GM21723 (cell line): ENCODE measurements around the gene CALY.

Experiments used
- ATAC-seq: cut with Tn5 transposase; IDR thresholded peaks from one replicate; pipeline ENCODE4 v1.9.1; 2021; ENCODE audit warnings: mild to moderate bottlenecking, moderate library complexity; ENCODE audit not compliant: unreplicated experiment

The CALY gene

DNA sequence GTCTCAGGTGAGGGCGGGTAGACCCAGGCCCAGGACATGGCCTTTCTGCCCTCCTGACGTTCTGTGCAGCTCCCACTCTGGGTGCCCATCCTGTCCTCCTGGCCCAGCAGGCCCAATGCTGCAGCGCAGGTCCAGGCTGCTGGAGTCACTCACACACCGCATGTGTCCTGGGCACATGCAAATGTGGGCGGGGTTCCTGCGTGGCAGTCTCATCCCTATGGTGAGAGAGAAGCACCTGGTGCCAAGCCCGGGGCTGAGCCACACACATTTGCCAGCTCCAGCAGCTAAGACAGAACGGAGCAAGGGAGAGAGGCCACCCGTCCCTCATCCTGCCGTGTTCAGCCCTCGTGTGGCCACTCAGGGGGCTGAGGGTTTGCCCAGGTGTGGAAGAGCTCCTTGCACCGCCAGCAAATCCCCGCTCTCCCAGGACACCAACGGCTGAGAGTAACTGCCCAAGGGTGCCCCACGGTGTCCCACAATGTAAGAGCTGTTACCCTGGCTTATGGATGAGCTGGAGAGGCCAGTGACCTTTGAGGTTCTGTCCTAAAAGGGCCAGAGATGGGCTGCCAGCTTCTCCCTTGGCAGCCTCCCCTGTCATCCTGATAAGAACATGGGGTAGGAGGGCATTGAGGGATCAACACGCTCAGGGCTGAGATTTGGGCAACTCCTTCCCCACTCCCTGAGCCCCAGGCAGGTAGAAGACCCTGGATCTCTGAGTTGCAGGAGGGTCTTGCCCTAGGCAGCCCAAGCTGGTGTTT is 16.7 kb upstream of the CALY start:
- no peak for ATAC-seq

DNA sequence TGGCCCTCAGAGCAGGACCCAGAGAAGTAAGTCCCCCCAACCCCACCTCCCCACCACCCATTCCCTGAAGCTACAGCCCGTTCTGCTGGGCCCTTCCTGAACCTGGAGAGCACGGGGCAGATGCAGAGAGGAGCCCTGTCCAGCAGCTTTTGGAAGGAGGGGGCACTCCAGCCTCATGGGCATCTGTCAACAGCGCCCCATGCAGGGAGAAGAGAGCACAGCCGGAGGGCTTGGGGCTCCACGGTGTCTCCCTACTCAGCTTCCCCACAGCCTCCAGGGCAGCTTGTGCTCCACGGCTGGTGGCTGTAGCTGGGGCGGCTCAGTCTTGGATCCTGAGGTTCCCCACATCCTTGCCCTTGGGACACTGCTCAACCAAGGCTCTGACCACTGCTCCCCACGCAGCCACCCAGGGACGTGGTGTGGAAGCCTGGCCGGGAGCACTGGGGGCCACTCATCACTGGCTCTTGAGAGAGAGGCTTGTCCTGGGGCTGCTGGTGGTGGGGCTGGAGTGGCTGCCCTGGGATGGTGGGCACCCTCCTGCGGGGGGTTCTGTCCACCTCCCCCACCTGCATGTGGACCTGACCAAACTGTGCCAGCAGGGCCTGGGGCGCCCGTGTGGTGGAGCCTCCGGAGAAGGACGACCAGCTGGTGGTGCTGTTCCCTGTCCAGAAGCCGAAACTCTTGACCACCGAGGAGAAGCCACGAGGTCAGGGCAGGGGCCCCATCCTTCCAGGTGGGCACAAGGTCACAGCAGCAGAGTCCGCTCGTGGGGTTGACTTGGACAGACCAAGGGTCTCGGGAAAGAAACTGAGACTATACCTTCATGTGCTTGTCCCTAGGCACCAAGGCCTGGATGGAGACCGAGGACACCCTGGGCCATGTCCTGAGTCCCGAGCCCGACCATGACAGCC is 15.0 kb upstream of the CALY start:
- no peak for ATAC-seq

- ATAC-seq: no peak
Measured at GRCh38 chr10:133350950-133351329, 14.2 kb upstream of the CALY start.

DNA sequence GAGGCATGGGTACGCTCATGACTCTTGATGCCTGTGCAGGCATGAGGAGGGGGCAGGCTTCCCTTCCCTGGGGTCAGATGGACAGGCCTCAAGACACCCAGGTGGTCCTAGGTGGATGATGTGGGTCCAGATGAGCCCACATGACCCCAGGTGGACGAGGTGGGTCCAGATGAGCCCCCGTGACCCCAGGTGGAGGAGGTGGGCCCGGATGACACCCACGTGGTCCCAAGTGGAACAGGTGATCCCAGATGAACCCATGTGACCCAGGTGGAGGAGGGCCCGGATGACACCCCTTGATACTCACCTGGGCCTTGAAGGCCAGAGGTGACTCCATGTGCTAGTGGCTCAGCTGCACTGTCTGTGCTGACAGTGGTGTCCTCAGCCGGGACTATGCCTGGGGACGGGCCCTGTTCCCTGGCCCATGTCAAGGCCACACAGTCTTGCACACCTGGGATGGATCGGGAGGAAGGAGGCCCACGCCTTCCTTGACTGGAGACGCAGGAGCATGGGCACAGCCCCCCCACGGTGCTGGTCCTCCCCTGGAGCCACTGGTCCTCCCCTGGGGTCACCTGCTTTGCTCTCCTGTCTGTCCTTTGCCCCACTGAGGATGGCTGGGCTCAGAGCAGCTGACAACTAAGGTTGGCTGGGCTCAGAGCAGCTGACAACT is 13.7 kb upstream of the CALY start:
- ATAC-seq: no peak

DNA sequence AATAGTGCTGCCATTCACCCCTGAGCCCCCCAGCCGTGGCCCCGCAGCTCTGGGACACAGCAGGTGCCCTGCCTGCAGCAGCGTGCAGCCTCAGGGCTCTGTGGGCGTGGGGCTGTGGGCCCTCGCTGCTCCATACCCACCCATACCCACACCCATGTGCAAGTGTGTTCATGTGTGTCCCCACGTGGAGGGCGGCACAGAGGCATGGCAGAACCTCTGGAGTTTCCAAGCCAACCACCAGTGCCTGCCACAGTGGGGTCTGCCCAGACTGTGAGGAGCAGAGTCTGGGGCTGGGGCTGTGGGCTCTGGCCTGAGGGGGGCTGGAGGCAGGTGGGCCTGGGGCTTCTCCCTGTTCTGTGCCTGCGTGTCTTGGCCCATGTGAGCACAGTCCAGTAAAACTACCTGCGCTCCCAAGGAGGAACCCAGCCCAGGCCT is 12.9 kb upstream of the CALY start:
- no peak for ATAC-seq

DNA sequence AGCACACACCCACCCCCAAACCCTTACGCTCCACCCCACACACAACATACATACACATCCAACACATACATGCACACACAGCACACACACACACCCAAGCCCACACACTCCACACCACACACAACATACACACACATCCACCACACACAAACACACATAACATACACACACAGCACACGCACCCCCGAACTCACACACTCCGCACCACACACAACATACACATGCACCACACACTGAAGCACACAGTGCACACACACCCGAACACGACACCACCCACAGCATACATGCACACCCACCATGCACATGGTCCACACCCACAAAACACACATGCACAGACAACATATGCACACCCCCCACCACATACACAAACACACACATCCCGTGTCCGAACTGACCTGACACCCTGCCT is 12.5 kb upstream of the CALY start:
- no peak for ATAC-seq

GRCh38 chr10:133347710-133348517 is 11.2 kb upstream of the CALY start:
- ATAC-seq: no peak

GRCh38 chr10:133346413-133346812 is 9.7 kb upstream of the CALY start:
- no peak for ATAC-seq

DNA sequence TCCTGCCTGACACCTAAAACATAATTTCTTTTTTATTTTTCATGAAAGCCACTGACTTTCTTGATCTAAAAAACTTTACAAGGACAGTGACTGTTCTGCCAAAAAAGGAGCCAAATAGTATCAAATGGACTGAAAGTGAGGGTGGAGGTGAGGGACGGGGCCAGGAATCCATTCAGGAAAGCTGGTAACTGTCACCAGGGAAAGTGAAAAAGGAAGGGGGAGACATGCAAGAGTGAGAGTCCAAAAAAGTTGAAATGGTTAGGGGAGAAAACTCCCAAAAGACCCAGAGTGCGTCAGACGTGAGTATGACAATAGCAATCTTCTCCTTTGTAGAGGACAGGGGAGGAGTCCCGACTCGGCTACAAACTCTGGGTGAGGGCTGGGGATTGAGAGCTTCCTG is 7.5 kb upstream of the CALY start:
- no peak for ATAC-seq

DNA sequence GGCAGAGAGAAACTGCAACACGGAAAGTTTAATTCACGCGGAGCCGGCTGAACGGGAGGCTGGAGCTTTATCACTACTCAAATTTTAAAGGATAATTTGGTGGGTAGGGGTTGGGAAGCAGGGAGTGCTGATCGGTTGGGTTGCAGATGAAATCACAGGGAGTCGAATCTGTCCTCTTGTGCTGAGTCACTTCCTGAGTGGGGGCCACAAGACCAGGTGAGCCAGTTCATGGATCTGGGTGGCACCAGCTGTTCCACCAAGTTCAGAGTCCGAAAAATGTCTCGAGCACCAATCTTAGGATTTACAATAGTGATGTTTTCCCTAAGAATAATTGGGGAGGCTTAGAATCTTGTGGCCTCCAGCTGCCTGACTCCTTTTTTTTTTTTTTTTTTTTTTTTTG is 6.9 kb upstream of the CALY start:
- ATAC-seq: no peak

DNA sequence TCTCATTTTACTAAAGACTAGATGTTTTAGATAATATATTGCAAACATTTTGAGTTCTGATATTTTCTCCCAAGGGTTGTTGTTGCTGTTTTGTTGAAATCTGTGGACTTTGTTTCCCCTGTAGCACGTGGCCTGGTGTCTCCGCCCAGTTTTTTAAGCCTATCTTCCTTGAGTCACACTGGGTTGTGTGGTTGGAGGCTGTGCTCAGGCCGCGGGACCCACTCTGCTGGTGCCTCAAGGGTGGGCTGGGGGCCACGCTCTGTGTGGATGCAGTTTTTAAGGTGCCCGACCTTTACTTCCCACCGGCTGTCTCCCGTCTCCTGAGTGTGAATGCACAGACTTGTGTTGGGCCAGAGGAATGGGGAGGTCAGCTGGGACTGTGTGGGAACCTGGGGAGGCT is 6.2 kb upstream of the CALY start:
- no peak for ATAC-seq

GRCh38 chr10:133341983-133342382 is 5.3 kb upstream of the CALY start:
- no peak for ATAC-seq

DNA sequence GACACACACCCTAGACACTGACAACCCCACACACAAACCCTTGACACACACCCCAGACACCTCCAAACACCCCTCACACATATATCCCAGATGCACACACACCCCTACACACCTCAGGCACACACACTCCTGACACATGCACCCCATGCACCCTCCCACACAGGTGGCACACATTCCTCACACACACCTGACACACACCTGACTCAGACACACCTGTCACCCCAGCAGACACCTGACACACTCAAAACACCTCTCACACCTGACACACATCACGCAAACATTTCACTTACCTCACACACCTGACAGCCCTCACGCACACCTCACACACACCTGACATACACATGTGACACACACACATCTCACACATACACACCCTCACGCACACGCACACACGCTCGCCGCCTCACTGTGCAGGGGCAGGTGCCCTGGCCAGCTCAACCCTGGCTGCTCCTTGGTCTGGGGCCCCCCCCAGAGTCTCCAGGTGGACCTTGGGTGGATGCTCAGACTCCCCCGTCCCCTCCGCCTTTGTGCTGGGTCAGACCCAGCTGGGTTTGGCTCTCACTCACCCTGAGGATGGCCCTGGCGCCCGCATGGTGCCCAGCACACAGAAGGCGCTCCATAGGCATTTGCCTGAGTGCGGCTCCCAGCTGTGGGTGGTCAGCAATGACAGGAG is 3.1 kb upstream of the CALY start:
- ATAC-seq: no peak

- ATAC-seq: no peak
Measured at GRCh38 chr10:133338080-133339071, 1.7 kb upstream of the CALY start.

DNA sequence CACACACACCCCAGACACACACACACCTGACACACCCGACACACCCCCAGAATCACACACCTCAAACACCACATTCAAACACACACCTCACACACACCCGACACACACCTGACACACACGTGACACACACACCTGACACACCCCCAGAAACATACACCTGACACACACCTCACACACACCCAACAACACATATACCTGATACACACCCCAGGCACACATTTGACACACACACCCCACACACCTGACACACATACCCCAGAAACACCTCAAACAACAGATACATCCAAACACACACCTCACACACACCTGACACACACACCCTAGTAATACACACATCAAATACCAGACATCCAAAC is 652 bp upstream of the CALY start:
- ATAC-seq: no peak

- ATAC-seq: no peak
Measured at GRCh38 chr10:133336118-133336576, 549 bp downstream of the CALY start.

DNA sequence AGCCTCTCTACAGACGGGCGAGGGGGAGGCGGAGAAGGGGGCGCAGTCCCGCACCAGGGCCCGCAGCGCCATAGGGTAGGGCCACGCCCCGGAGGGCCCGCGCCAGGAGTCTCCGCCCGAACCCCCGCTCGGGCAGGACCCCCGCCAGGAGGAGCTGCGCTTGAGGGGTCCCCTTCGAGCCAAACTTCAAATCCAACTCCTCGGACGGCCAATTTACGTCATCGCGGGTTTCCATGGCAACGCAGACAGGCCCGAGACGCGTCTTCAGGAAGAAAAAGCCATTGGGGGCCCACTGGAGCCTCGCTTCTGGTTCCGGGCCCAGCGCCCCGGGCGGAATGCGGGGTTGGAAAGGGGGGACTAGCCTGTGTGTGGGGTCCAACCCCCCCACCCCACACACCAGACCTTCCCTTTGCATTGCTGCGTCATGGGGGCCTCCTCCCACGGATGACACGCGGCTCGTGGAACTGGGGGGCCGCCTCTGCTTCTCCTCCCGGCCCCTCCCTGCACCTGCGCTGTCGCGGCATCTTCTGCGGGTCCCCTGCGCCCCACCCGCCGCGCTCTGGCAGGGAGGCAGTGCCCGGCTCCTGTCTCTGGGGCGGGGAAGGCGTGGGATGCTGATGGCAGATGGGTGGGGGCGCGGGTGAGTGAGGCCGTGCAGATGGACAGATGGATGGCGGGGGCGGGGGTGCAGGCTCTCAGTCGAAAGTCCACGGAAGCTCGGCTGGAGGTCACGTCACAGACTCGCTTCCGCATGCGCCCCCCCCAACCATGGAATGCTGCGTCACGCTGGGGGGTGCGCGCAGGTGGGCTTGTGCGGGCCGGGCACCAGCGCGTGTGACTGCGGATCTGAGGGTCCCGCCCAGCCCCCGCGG is 1.2 kb downstream of the CALY start:
- peak; percentile 55 for ATAC-seq
